NCI-H510A (cell line): ENCODE measurements around the gene ELFN1.
A peak's percentile ranks its signal among the peaks of the same experiment; 100 is the strongest.

Experiments
- DNase-seq: peaks from one replicate; lab custom pipeline; 2025; lab: John Stamatoyannopoulos, UW

The ELFN1 gene

DNA sequence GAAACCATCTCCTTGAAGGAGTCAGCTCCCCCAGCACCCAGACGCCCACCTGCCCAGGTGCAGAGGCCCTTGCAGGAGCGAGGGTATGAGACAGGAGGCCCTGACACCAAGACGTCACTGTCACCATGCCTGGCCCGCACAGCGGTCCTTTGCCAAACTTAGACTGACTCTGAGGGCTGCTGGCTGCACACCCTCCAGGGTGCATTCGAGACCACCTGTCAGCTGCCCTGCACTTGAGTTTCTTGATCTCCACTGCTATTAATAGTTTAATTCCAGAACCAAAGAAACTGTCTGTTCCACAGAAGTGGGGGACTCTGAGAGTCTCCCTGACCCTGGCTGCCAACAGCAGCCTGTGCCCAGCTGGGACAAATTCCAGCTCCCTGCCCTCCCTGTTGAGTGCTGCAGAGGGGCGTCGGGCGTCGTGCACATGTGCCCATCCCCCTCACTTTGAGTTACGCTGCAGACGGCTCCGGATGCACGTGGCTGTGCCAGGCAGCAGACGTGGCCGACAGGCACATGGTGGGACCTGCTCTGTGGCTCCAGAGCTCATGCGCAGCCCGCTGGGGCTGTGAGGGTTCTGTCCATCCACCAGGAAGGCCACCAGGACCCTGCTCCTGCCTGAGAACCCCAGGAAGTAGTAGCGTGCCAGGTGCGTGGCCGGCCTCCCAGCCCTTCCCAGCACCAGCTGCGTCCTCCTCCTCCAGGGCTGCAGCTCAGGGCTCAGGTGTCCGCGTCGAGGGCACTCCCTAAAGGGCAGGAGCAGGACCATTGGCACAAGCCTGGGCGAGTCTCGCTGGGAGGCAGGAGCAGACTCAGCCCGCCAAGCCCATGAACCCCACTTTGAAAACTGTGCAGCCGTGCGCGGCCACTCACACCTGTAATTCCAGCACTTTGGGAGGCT is 24.8 kb downstream of the ELFN1 start:
- DNase-seq = peak; percentile 64

DNA sequence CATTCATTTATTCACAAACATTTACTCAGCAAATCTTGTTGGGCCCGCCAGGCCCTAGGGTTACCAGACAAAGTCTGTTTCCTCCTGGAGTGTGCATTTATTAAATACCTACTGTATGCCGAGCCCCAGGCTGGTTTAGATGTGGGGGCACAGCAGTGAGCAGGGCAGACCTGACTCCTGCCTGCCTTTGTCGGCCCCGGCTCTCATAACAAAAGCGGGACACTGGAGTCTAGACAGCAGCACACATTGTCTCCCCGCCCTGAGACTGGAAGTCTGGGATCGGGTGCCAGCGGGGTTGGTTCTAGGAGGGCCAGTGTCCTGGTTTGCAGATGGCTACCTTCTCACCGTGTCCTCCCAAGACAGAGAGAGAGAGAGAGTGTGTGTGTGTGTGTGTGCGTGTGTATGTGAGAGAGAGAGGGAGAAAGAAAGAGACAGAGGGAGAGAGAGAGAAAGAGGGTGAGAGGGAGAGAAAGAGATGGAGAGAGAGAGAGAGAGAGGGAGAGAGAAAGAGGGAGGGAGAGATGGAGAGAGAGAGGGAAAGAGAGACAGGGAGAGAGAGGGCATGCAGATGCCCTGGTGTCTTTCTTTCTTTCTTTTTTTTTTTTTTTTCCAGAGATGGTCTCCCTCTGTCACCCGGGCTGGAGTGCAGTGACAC is 25.9 kb downstream of the ELFN1 start:
- DNase-seq = no peak

GRCh38 chr7:1696671-1697498 is 26.8 kb downstream of the ELFN1 start:
- DNase-seq = no peak

- no peak for DNase-seq
Measured at GRCh38 chr7:1697499-1698125, 27.5 kb downstream of the ELFN1 start.

- no peak for DNase-seq
Measured at GRCh38 chr7:1698201-1698600, 28.1 kb downstream of the ELFN1 start.

- no peak for DNase-seq
Measured at GRCh38 chr7:1698951-1699350, 28.9 kb downstream of the ELFN1 start.

DNA sequence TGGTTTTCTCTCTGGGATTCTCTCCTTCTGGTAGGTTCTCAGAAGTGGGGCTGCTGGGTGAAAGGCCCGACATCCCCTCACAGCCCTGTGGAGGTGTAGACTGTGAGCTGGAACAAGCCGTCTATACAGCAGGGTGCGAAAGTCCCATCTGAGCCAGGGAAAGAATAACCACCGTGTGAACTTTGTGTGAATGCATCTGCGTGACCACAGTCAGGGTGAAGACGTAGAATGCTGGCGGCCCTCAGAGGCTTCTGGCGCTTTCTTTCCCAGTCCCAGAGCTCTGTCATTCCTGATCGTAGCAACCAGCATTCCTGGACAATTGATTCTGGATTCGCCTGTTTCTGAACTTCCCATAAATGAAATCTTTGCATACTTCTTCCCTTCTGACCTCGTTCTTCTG is 30.0 kb downstream of the ELFN1 start:
- DNase-seq = no peak

GRCh38 chr7:1700536-1701333 is 30.7 kb downstream of the ELFN1 start:
- no peak for DNase-seq

DNA sequence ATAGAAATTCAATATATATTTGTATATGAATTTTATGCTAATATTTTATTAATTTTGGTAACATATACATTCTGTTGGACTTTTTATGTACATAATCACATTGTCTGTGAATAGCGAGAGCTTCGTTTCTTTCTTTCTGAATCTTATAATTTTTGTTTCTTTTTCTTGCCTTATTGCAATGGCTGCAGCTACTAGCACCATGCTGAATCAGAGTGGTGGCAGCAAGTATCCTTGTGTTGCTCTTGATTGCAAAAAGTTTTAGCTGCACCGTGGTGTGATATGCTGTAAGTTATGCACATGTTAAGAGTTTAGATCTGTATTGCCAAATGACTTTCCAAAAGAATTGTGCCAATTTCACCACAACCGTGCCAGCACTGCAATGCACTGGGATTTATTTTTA is 32.6 kb downstream of the ELFN1 start:
- DNase-seq = no peak

DNA sequence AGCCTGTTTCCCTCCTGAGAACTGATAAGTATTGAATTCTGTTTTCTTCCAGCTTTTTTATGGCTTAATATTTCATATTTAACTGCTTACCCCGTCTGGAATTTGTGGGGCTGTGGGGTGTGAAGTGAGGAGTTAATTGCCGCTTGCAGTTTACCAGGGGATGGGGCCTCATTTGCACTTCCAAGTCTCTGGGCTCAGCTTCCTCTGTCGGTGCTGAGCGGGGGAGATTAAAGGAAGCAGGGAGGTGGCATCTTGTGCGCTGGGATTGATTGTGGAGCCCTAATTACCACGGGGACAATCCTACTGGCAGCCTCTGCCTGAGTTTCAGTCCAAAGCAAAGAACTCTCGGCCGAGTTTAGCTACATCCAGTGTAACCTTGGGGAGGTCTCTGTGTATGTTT is 33.4 kb downstream of the ELFN1 start:
- DNase-seq = no peak

DNA sequence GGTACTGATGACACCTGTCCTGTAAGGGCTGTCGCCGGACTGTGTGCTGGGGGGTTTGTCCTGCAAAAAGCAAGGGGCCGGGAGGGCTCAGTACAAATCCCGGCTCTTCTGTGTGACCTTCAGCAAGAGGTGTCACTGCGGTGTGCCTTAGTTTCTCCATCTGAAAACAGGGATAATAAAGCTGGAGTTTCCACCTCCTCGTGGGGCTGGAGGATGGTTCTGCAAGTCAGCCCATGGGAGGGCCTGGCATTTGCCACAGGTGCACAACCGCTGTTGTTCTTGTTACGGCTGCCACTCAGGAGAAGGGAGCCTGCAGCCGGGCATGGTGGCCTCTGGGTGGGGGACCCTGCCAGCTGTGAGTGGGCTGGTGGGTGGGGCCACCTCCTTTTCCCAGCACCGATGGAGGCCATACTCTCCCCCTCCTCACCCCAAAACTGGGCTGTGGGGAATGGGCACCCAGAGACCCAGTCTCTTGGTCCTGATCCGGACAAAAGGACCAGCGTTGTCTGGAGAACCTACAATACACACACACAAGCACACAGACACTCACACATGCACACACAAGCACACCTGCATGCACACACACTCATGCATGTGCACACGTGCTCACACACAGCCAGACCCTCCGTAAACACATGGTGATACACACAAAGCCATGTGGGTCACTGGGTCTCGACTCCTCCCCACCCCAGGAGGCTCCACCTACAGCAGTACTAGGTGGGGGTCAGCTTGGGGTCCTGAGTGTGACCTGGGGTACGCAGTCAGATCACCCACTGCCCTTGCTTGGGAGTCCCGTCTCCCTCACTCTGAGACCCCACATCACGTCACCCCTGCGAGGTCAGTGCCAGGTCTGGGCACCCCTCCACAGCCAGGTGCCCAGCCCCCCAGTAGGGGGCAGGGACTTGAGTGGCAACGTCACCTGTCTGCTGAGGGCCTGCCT is 34.1 kb downstream of the ELFN1 start:
- DNase-seq = no peak

DNA sequence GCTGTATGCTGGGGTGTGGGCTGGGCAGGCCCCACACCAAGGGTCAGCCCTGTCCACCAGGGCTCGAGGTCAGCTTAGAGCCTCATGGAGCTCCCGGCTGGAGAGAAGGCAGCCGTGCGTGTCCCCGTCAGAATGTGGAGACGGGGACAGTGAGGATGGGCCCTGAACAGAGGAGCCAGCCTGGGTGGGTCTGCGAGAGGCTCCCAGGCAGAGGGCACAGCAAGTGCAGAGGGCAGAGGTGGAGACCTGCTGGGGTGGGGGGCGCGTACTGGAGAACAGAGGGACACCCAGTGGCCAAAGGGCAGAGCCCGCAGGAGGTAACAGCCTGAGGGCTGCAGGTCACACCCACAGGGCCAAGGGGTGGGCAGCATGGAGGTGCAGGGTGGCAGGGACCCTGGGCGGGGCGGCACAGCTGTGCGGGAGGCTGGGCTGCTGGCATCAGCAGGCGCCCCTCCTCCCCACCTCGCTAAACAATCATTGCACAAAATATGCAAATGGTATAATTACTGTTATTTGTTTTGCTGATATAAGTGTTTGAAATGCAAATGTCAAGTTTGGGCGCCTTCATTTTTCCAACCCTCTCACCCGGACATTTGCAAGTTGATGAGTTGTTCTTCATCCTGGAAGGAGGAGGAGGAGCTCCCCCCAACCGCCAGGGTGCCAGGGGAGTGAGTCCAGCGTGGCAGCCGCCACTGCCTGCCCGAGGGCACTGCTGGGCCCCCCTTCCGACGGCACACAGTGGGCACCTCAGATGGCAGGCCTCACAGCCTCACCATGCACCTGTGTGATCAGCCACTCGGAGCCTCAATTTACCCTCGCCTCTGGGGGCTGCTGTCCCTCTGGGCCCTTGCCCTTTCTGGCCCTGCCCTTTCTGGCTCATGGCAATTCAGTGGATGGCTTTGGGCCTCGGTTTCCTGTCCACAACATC is 35.0 kb downstream of the ELFN1 start:
- DNase-seq = no peak

GRCh38 chr7:1705856-1706255 is 35.8 kb downstream of the ELFN1 start:
- DNase-seq = no peak

DNA sequence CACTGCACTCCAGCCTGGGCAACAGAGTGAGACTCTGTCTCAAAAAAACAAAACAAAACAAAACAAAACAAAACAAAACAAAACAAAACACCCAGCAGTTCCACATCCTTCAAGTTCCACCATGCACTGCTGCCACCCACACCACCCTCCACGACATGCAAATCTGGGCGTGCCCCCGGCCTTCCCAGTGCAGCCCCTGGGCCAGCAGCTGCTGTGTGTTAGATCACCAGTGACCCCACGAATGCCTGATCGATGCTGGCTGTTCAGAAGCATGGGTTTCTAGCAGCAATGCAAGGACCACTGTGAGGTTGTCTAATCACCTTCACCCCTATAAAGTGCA is 36.3 kb downstream of the ELFN1 start:
- DNase-seq = no peak

- no peak for DNase-seq
Measured at GRCh38 chr7:1706721-1707613, 36.9 kb downstream of the ELFN1 start.

DNA sequence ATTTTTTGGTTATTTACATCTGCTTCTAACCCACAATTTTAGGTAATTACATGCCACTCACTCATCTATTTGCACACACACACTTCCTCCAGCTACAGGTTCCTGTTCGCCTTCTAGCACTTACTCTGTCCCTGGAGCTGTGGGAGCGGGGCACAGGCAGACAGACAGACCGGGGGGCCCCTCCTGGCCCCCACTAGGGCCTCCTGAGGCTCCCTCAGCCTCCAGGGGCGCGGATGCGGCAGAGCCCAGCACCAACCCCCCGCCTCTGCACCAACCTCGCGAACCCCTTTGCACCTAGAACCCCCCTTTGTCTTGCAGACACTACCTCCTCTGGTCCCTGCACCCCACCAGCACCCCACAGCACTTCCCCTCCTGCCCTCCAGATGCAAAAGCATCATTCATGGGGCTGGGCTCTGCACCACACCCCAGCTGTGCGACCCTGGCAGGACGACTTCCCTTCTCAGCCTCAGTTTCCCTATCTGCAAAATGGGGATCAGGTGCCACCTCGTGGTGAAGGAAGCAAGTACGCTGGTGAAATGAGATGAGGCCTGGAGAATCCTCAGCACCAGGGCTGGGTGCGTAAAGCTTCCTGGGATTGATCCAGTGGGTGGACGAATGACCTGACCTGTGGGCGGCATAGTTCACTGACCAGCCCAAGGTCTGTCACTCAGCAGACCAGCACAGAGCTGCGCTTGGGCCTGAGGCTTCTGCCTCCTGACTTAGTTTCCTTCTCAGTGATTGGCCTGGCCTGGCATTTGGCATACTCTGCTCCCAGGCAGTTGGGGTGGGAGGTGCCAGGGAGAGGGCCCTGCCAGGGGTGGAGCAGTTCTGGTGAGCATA is 37.9 kb downstream of the ELFN1 start:
- DNase-seq = no peak

DNA sequence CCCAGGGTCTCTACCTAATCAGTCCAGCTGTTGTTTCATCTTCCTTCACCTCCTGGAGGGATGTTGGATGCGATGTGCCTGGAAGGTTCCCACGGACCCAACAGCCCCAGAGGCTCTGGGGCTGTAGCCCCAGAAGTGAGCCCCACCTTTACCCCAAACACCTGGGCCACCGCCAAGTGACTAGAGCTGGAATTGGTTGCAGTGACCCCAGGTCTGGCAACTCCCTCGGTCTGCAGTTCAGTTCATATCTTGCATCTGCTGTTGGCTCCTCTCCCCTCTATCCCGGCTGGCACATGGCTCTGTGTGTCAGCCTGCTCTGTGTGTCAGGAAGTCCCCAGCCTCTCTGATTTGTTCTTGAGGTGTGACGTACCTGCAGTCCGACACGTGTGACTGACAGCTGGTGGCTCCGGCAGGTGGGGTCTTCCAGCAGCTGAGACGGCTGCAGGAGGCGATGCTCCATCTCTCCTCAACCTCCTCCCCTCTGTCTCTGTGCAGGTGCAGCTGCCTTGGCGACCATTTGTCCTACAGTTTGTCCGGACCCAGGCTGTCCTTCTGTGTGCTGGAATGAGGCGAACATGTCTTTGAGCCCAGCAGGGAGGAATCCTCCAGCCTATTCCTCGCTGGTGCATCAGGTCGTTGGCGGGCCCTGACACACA is 38.6 kb downstream of the ELFN1 start:
- no peak for DNase-seq
